HG02610 (cell line): ENCODE measurements around the gene UTS2B.

Experiments used
- ATAC-seq: cut with Tn5 transposase; IDR thresholded peaks from one replicate; pipeline ENCODE4 v1.9.1; 2021; ENCODE audit warnings: mild to moderate bottlenecking, moderate library complexity; ENCODE audit not compliant: unreplicated experiment

Gene UTS2B

DNA sequence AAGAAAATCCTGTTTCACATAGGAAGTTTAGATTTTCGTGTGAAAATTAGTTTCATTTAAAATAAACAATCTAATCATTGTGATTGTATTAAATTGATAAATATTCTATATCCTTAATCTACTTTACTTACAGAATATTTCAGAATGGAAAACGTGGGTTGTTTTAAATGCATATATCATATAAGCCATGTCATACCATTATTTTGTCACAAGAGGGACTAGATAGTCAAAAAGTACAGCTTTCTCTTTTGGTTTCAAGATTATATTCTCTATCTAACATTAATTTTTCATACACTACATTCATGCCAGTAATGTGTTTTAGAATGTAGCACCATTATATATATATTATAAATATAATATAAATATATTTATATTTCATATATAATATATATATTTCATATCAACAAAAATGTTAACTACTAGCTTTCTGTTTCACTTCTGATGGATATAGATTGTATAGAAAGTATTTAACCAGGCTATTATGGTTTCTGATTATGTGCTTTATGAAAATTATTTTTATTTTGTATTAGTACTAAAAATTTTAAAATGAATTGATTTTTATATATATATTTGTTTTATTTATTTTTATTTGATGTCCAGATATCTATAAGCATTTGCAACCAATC is 86.0 kb downstream of the UTS2B start:
- no peak for ATAC-seq

DNA sequence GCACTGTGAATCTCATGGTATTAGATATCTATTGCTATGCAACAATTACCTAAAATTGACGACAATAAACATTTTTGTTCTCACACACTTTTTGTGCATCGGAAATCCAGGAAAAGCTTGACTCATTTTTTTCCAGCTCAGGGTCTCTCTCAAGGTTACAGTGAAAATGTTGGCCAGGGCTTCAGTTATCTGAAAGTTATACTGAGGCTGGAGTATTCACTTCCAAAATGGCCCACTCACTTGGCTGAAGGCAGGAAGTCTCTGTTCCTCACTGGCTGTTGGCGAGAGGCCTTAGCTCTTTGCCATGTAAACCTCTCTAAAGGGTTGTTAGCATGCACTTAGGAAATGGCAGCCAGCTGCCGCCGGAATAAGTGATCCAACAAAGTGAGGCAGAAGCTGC is 89.8 kb downstream of the UTS2B start:
- ATAC-seq, result no peak

DNA sequence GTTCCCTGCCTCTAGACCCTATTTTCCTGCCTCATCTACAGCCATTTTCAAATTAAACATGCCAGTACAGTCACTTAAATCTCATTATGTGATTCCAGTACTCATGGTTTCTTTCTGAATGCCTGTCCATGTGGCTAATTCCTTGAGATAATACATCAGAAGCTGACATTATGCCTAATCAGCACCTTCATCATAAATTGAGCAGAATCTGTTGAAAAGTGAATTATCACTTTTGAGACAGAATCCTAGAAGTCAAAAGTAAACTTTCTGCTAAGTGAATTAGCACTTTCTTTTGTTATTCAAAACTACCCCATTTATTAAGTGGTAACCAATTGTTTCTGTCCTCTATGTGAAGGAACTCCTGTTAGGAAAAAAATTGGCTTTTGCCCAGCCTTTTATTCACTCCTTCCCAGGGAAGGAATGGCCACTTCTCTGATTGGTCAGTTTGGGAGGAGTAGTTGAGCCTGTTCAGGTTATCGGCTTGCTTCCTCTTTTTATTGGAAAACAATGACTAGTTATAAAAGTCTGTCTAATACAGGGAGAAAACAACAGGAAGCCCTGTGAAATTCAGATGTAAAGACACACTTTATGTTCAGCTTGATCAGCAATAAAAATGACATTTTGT is 90.8 kb downstream of the UTS2B start:
- no peak for ATAC-seq

DNA sequence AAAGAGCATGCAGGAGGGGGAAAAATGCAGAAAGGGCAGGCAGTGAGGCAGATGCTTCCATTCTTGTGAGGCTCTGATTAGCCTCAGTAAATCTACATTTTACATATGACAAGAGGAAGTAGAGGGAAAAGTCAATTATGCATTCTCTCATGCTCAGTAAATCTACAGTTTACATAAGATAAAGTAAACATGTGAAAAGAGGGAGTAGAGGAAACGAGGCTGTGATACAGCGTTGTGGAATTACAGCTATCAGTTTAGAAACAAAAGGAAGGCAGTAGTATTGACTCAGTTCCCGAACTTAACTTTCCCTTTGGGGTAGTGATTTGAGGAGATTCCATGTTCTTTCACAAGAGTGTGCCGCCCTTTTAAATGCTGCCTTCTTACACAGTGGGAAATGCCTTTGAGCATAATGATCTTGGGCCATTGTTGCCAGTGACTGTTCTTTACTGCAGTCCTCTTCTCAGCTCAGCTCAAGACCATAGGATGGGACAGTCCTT is 92.0 kb downstream of the UTS2B start:
- ATAC-seq, result no peak

DNA sequence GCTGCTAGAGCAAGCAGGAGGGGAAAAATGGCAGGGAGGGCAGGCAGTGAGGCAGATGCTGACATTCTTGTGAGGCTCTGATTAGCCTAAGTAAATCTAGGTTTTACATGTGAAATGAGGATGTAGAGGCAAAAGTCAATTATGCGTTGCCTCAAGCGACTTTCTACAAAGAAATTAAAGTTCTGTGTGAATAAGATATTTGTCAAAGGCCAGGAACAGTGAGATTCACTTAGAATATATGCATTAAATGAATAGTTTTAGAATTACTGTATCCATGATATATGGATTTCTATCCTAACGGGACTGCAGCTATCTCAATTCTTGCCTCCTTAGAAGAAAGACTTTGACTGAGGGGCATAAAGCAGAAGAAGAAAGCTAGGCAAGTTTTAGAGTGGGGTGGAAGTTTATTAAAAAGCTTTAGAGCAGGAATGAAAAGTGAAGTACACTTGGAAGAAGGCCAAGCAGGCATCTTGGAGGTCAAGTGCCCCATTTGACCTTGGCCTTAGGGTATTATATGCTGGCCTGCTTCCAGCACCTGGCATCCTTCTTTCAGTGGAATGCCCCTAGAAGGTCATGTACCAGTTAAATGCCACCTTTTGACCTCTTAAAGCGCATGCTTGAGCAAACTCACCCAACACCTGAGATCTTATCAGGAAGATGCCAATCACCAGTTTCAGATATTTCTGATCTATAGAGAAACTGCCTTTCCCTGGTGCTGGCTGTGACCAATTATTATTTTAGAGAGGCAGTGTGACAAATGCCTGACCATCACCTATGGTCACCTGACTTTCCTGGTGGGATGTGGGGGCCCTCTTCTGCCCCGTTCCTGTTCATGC is 93.1 kb downstream of the UTS2B start:
- ATAC-seq, result no peak

DNA sequence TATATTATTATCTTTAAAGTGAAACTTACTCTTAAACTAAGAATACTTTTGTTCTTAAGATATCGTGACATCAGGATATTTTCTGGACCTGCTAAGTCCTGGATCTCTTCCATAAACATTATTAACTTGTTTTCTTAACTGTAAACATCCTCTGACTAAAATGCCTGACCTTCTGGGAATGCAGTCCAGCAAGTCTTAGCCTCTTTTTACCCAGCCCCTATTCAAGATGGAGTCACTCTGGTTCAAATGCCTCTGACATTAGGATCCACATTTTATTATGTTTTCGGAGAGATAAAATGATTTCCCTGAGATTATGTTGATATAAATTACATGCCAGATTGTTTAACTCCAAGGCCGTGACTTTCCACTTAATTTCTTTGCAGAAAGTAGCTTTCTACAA is 93.7 kb downstream of the UTS2B start:
- no peak for ATAC-seq

DNA sequence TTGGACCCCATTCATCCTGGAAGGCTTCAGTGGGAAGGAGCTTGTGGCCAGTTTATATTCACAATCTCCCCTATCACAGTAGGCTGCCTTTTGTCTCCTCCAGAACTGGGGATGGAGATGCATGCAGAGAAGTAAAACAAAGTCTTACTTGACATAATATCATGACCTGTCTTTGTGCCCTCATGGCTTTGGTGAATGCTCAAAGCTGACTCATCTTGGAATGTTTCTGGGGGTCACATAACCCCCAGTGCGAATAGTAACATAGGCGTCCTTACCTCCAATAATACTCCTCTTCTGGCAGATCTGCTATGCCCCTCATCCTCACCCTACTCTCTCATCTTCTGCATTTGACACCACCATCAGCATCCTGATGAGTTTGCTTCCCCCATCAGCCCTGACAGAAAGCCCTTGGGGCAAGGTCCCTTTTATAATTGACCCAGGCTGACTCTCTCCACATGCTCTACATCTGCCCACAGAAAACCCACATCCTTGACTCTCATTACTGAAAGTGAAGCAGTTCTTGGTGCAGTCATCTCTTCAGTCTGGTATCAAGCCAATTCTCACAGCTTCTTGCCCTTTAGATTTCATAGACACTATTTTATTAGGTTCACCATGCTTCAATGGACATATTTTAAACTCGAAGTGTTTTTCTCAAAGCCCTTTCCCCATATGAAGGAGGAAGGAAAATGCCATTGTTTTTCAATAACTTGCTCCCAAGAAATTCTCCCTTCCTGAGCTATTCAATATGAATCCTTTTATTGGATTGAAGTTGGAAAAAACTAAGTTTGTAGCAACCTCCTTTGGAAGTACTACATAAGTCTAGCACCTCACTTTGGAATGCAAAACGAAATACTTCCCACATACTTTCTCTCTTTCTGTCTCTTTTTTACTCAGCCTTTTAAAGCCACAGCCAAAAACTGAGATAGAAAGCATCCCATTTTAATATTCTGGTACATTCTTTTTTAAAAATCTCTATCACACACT is 94.7 kb downstream of the UTS2B start:
- peak; percentile 99 for ATAC-seq

DNA sequence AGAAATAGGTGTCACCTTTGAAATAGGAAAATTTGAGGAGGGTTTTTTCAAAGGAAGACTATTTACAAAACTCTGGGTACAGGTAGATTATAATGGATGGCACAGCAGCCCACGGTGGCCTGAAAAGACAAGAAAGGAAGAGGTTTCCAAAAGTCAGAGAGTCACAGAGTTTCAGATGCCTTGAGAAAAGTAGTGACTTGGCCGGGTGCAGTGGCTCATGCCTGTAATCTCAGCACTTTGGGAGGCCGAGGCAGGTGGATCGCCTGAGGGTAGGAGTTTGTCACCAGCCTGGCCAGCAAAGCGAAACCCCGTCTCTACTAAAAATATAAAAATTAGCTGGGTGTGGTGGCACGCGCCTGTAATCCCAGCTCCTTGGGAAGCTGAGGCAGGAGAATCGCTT is 96.1 kb downstream of the UTS2B start:
- no peak for ATAC-seq

DNA sequence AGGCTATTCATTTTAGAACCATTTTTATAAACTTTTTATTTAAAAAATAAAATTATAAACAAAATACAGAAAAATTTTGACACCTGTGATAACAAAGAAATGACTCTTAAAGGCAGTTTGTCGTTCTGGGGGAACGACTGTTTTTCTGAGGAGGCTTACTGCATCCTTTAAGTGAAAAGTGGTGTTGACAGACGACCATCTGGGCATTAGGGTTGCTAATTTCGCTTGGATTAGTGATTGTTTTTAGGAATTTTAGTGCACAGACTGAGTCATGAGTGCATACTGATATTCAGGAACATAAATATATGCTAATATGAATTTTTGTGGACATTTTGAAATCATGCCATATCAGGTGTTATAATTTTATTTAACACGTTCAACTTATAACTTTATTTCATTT is 102.8 kb downstream of the UTS2B start:
- ATAC-seq, result no peak

DNA sequence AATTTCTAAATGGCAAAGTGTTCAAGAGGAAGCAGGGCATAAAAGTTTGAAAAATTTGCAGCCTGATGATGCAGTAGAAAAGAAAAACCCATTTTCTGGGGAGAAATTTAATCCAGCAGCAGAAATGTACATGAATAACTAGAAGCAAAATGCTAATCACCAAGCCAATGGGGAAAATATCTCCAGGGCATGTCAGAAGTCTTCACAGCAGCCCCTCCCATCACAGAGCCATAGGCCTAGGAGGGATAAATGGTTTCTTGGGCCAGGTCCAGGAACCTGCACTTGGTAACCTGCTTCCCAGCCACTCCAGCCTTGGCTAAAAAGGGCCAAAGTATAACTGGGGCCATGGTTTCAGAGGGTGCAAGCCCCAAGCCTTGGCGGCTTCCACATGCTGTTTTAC is 108.7 kb downstream of the UTS2B start:
- no peak for ATAC-seq

DNA sequence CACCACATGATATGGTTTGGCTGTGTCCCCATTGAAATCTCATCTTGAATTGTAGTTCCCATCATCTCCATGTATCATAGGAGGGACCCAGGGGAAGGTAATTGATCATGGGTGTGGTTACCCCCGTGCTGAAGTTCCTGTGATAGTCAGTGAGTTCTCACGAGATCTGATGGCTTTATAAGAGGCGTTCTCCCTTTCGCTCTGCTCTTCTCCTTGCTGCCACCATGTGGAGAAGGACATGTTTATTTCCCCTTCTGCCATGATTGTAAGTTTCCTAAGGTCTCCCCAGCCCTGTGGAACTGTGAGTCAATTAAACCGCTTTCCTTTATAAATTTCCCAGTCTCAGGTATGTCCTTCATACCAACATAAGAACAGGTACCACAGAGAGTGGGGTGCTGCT is 109.4 kb downstream of the UTS2B start:
- no peak for ATAC-seq

DNA sequence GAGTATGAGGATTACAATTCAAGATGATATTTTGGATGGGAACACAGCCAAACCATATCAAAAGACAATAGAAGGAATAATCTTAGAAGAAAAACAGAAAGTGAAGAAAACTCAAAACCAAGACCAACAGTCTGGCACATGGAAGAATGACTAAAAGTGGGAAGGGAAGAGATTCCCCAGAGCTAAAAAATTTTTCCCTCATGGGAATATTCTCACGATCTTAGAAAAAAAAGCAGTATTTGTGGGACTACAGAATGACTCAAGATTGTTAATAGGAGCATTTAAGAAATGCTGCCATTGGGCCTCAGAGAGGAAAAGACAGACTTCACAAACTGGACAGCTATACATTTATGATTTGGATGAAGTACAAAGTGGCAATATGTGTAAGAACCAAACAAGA is 113.0 kb downstream of the UTS2B start:
- no peak for ATAC-seq
